Epithelial cell of proximal tubule (primary cell): ENCODE data around the gene TLCD1. TPM values are rescaled to one million over a fixed set of nuclear protein-coding genes. Genes with fewer than 3 reads are reported as not detected.

Experiments used
- DNase-seq: peaks from one replicate; pipeline ENCODE4 v3.0.0-alpha.2; 2011; ENCODE audit warnings: low read depth
- H3K4me3 ChIP-seq: 2 replicates; pipeline ENCODE4 v1.5.1; 2011; ENCODE audit warnings: low read depth, mild to moderate bottlenecking, low read length
- CTCF ChIP-seq: conservative IDR thresholded peaks from 2 replicates; pipeline ENCODE4 v1.5.1; 2012; ENCODE audit warnings: low read depth, mild to moderate bottlenecking, low read length
- total RNA-seq: library from RNA; depleted of rRNA; stranded (reverse); fragments of >200 nt; gene quantifications from 2 replicates; pipeline ENCODE4 v1.2.3, GENCODE V29; 2015

The TLCD1 gene
- total RNA-seq, 1 donor from 2014 or later, result 14.5 TPM

GRCh38 chr17:28750178-28751047 lies 24.4 kb upstream of the TLCD1 start:
- no peak overlapping the region for H3K4me3 ChIP-seq
- DNase-seq, result no peak
- peak; percentile 98 for TF ChIP-seq CTCF

GRCh38 chr17:28749516-28750177 lies 23.6 kb upstream of the TLCD1 start:
- no peak for DNase-seq
- H3K4me3 ChIP-seq, result no peak overlapping the region
- TF ChIP-seq CTCF, result no peak

- no peak overlapping the region for H3K4me3 ChIP-seq
- no peak for DNase-seq
- no peak for TF ChIP-seq CTCF
Observed at GRCh38 chr17:28748852-28749515, 23.0 kb upstream of the TLCD1 start.

GRCh38 chr17:28747801-28748750 lies 22.0 kb upstream of the TLCD1 start:
- no peak for TF ChIP-seq CTCF
- no peak overlapping the region for H3K4me3 ChIP-seq
- no peak for DNase-seq

GRCh38 chr17:28747051-28747691 lies 21.1 kb upstream of the TLCD1 start:
- TF ChIP-seq CTCF, result no peak
- H3K4me3 ChIP-seq, result peak overlapping the region; percentile 97
- DNase-seq, result no peak

- no peak for DNase-seq
- H3K4me3 ChIP-seq, result peak overlapping the region; percentile 97
- peak; percentile 4 for TF ChIP-seq CTCF
Observed at GRCh38 chr17:28746611-28747050, 20.6 kb upstream of the TLCD1 start.
